ENCODE data around the gene CLEC11A. TPM values are rescaled to one million over a fixed set of nuclear protein-coding genes. Genes with fewer than 3 reads are reported as not detected.
"Not testable (repeated sequence)": the region's sequence is repeated elsewhere in the genome, so short reads cannot be mapped to it uniquely, and the experiment has no call there.

The CLEC11A gene
- total RNA-seq, 1 donor from 2014 or later: 6.0 TPM

- no peaks in the 10 kb centered on the region for H3K36me3 Mint-ChIP-seq (ENCODE audit: unreplicated experiment)
- no peak overlapping the region for H3K27ac Mint-ChIP-seq (ENCODE audit: unreplicated experiment)
- TF ChIP-seq CTCF (IDR thresholded peaks at IDR 0.05): no peak
- DNase-seq (ENCODE audit: extremely low spot score, unreplicated experiment): no peak
- H3K9me3 Mint-ChIP-seq (ENCODE audit: unreplicated experiment): no peaks in the 10 kb centered on the region
- no peaks in the 10 kb centered on the region for H3K4me1 Mint-ChIP-seq (ENCODE audit: unreplicated experiment)
- peaks cover 2% of the 10 kb centered on the region for H3K27me3 Mint-ChIP-seq (ENCODE audit: unreplicated experiment)
- H3K4me3 Mint-ChIP-seq (ENCODE audit: unreplicated experiment): no peak overlapping the region
Observed at GRCh38 chr19:50764409-50764808, 41.2 kb downstream of the CLEC11A start.

- H3K4me3 Mint-ChIP-seq (ENCODE audit: unreplicated experiment); H3K27ac Mint-ChIP-seq (ENCODE audit: unreplicated experiment); H3K9me3 Mint-ChIP-seq (ENCODE audit: unreplicated experiment); H3K36me3 Mint-ChIP-seq (ENCODE audit: unreplicated experiment); DNase-seq (ENCODE audit: extremely low spot score, unreplicated experiment); H3K4me1 Mint-ChIP-seq (ENCODE audit: unreplicated experiment); H3K27me3 Mint-ChIP-seq (ENCODE audit: unreplicated experiment): not testable (repeated sequence)
Observed at GRCh38 chr19:50766746-50767145, 43.6 kb downstream of the CLEC11A start.

GRCh38 chr19:50767263-50767662, 44.1 kb downstream of the CLEC11A start:
- DNase-seq (ENCODE audit: extremely low spot score, unreplicated experiment); H3K4me3 Mint-ChIP-seq (ENCODE audit: unreplicated experiment); H3K4me1 Mint-ChIP-seq (ENCODE audit: unreplicated experiment); H3K27ac Mint-ChIP-seq (ENCODE audit: unreplicated experiment); H3K27me3 Mint-ChIP-seq (ENCODE audit: unreplicated experiment); H3K9me3 Mint-ChIP-seq (ENCODE audit: unreplicated experiment); H3K36me3 Mint-ChIP-seq (ENCODE audit: unreplicated experiment): not testable (repeated sequence)

- peaks cover 2% of the 10 kb centered on the region for H3K27me3 Mint-ChIP-seq (ENCODE audit: unreplicated experiment)
- no peak for TF ChIP-seq CTCF (IDR thresholded peaks at IDR 0.05)
- DNase-seq (ENCODE audit: extremely low spot score, unreplicated experiment): no peak
- H3K27ac Mint-ChIP-seq (ENCODE audit: unreplicated experiment): no peak overlapping the region
- H3K9me3 Mint-ChIP-seq (ENCODE audit: unreplicated experiment): no peaks in the 10 kb centered on the region
- no peaks in the 10 kb centered on the region for H3K36me3 Mint-ChIP-seq (ENCODE audit: unreplicated experiment)
- H3K4me3 Mint-ChIP-seq (ENCODE audit: unreplicated experiment): no peak overlapping the region
- no peaks in the 10 kb centered on the region for H3K4me1 Mint-ChIP-seq (ENCODE audit: unreplicated experiment)
Observed at GRCh38 chr19:50768277-50768676, 45.1 kb downstream of the CLEC11A start.

GRCh38 chr19:50770164-50770563, 47.0 kb downstream of the CLEC11A start, which contains the start of gene GPR32:
TSS of gene GPR32 (plus strand) at chr19:50770464. CDS start at chr19:50770601, 137 bp downstream.
- H3K4me1 Mint-ChIP-seq (ENCODE audit: unreplicated experiment); H3K27me3 Mint-ChIP-seq (ENCODE audit: unreplicated experiment); H3K4me3 Mint-ChIP-seq (ENCODE audit: unreplicated experiment); DNase-seq (ENCODE audit: extremely low spot score, unreplicated experiment); H3K27ac Mint-ChIP-seq (ENCODE audit: unreplicated experiment); H3K9me3 Mint-ChIP-seq (ENCODE audit: unreplicated experiment); H3K36me3 Mint-ChIP-seq (ENCODE audit: unreplicated experiment): not testable (repeated sequence)

GRCh38 chr19:50770888-50771287, 47.7 kb downstream of the CLEC11A start:
- H3K9me3 Mint-ChIP-seq (ENCODE audit: unreplicated experiment): no peaks in the 10 kb centered on the region
- no peak for DNase-seq (ENCODE audit: extremely low spot score, unreplicated experiment)
- H3K4me1 Mint-ChIP-seq (ENCODE audit: unreplicated experiment): no peaks in the 10 kb centered on the region
- no peak overlapping the region for H3K27ac Mint-ChIP-seq (ENCODE audit: unreplicated experiment)
- no peak for TF ChIP-seq CTCF (IDR thresholded peaks at IDR 0.05)
- H3K4me3 Mint-ChIP-seq (ENCODE audit: unreplicated experiment): no peak overlapping the region
- no peaks in the 10 kb centered on the region for H3K36me3 Mint-ChIP-seq (ENCODE audit: unreplicated experiment)
- no peaks in the 10 kb centered on the region for H3K27me3 Mint-ChIP-seq (ENCODE audit: unreplicated experiment)

GRCh38 chr19:50772476-50772875, 49.3 kb downstream of the CLEC11A start:
- no peak for TF ChIP-seq CTCF (IDR thresholded peaks at IDR 0.05)
- Mint-ChIP-seq H3K4me3 (ENCODE audit: unreplicated experiment) (no peak overlapping the region), H3K27ac (ENCODE audit: unreplicated experiment) (no peak overlapping the region), H3K9me3 (ENCODE audit: unreplicated experiment) (no peaks in the 10 kb centered on the region), H3K36me3 (ENCODE audit: unreplicated experiment) (no peaks in the 10 kb centered on the region), H3K27me3 (ENCODE audit: unreplicated experiment) (peaks cover 3% of the 10 kb centered on the region), H3K4me1 (ENCODE audit: unreplicated experiment) (no peaks in the 10 kb centered on the region)
- no peak for DNase-seq (ENCODE audit: extremely low spot score, unreplicated experiment)

- not testable (repeated sequence) for DNase-seq (ENCODE audit: extremely low spot score, unreplicated experiment)
Observed at GRCh38 chr19:50772912-50773311, 49.7 kb downstream of the CLEC11A start.

GRCh38 chr19:50773454-50773853, 50.3 kb downstream of the CLEC11A start:
- H3K9me3 Mint-ChIP-seq (ENCODE audit: unreplicated experiment); H3K4me1 Mint-ChIP-seq (ENCODE audit: unreplicated experiment); H3K27ac Mint-ChIP-seq (ENCODE audit: unreplicated experiment); DNase-seq (ENCODE audit: extremely low spot score, unreplicated experiment); H3K36me3 Mint-ChIP-seq (ENCODE audit: unreplicated experiment); H3K4me3 Mint-ChIP-seq (ENCODE audit: unreplicated experiment): not testable (repeated sequence)
- peaks cover 13% of the 10 kb centered on the region for H3K27me3 Mint-ChIP-seq (ENCODE audit: unreplicated experiment)

More at GRCh38 chr19:50772912-50773311, 49.7 kb downstream of the CLEC11A start:
- H3K27me3 Mint-ChIP-seq (ENCODE audit: unreplicated experiment); H3K4me3 Mint-ChIP-seq (ENCODE audit: unreplicated experiment); H3K4me1 Mint-ChIP-seq (ENCODE audit: unreplicated experiment); H3K36me3 Mint-ChIP-seq (ENCODE audit: unreplicated experiment); H3K27ac Mint-ChIP-seq (ENCODE audit: unreplicated experiment); H3K9me3 Mint-ChIP-seq (ENCODE audit: unreplicated experiment): not testable (repeated sequence)

Data from osteocyte (in vitro differentiated cells).